GM18858 (cell line): Measurements from ENCODE around the gene CEP192.

Source experiments
- ATAC-seq: cut with Tn5 transposase; IDR thresholded peaks from one replicate; pipeline ENCODE4 v1.9.1; 2021; ENCODE audit not compliant: unreplicated experiment

The CEP192 gene

DNA sequence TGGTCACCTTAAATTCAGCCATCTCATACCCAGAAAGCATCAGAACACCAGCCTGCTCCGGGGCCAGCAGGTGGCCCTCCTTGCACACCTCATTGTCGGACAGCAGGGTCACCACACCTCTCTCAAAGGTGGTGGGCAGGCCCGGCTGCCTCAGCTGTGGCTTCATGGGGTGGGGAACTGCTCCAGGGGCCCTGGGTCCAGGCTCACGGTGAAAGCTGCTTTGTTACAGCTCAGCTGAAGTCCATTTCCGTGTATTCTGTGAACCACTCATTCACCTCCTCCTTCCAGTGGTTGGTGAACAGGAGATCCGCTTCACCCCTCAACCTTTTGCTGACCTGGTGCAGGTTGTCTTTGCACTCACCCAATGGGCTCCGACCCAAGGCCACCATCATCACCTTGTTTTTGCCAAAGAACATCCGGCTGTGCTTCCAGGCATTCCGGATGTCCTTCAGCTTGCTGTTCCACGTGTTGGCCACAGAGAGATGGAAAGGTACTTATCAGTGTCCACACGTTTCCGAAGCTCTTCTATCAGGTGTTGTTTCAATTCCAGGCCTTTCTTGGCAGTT is 148.8 kb downstream of the CEP192 start:
- no peak for ATAC-seq

DNA sequence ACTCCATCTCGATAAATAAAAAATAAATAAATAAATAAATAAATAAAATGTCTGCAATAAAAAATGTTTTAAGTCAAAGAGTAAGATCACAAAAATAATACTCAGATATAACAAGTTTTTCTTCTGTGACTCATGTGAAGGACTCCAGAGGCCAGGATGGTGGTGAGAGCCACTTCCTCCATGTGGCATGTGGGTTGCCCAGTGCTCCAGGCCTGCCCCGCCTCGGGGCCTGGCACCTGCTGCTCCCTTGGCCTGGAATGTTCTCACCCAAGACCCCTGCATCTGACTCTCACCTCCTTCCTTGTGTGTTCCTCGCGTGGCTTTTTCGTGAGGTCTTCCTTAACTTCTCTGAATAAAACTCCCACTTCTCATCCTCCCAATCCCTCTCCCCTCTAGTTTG is 150.0 kb downstream of the CEP192 start:
- ATAC-seq = no peak

DNA sequence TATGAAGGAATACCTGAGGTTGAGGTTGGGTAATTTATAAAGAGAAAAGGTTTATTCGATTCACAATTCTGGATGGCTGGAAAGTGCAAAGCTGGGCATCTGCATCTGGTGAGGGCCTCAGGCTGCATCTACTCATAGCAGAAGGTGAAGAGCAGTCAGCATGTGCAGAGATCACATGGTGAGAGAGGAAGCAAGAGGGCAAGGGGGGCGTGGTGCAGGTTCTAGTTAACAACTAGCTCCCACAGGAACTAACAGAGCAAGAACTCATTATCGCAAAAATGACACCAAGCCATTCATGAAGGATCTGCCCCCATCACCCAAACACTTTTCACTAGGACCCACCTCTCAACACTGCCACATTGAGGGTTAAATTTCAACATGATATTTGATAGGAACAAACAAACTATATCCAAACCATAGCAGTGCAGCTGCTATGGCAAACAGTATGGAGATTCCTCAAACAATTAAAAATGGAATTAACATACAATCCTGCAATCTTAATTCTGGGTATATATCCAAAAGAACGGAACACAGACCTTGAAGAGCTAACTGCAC is 154.6 kb downstream of the CEP192 start:
- ATAC-seq = no peak

DNA sequence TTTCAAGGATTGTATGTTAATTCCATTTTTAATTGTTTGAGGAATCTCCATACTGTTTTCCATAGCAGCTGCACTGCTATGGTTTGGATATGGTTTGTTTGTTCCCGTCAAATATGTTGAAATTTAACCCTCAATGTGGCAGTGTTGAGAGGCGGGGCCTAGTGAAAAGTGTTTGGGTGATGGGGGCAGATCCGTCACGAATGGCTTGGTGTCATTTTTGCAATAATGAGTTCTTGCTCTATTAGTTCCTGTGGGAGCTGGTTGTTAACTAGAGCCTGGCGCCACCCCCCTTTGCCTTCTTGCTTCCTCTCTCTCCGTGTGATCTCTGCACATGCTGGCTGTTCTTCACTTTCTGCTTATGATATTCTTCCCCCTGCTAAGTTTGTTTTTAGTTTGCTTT is 156.0 kb downstream of the CEP192 start:
- ATAC-seq = no peak

DNA sequence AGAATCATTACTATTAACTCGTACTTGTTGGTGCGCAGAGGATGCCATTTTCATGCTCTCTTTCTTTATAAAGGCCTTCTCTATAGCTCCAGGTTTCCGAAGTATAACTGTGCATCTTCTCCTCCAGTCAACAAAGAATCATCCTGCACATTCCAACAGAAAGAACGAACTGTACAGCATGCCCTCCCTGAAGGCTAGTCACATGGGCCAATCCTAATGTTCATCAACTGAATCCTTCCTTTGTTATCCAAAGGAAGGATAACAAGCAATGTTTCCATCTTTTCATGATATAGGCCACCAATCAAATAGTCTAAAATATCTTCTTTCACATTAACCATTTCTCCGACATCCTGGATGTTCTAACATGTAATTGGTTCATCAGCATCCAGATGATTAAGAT is 160.5 kb downstream of the CEP192 start:
- ATAC-seq = no peak

DNA sequence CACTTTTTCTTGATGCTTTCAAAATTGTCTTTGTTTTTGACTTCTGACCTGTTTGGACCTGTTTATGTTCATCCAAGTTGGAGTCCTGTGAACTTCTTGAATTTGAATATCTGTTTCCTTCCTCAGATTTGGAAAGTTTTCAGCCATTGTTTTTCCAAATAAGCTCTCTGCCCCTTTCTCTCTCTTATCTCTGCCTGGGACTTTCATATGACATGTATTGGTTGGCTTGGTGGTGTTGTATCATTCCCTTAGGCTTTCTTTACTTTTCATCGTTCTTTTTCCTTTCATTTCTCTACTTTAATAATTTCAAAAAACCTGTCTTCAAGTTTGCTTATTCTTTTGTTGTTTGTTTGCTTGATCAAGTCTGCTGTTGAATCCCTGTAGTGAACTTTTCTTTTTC is 167.3 kb downstream of the CEP192 start:
- no peak for ATAC-seq

DNA sequence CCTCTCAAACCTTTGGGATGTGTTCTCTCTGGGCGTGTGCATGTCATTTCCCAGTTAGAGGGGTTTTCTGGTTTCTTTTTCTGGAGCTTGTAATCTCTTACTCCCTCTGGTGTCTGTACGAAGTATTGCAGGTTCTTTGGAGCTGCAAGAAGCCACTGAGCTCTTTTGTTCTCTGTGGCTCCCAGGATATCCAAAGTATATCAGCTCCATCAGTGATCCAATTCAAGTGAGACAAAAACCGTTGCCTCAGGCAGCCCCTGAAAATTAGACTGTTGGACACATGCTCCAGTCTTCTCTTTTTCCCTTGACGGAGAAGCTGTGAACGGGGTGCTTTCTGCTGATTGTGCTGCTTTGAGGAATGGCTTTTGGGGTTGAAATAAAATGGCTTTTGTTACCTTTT is 168.4 kb downstream of the CEP192 start:
- no peak for ATAC-seq

DNA sequence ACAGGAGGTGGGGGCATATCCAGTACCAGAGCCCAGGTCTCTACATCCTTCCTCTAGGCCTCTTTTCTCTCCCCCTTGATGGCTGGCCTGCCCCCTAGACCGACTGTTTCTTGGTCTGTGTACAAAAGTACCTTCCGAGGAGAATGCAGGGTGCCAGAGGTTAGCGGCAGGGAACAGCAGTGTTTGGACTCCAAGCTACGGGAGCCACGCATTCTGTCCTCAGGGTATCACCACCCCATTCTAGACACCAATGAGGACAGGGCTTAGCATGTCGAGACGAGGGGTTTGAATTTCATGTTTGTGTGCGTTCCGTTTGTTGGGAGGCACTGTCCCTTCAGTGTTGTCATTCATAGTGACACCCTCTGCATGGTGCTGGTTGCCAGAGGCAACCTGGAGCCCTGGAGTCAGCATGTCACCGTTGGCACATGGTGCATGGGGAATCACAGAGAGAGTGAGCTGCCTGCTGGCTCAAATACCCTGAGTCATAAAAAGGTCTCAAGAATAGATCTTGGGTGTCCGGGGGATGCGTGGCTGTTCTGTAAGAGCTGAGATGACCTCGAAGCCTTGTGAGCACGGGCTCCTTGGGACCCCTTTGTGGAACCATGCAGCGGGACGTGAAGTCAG is 170.2 kb downstream of the CEP192 start:
- no peak for ATAC-seq

DNA sequence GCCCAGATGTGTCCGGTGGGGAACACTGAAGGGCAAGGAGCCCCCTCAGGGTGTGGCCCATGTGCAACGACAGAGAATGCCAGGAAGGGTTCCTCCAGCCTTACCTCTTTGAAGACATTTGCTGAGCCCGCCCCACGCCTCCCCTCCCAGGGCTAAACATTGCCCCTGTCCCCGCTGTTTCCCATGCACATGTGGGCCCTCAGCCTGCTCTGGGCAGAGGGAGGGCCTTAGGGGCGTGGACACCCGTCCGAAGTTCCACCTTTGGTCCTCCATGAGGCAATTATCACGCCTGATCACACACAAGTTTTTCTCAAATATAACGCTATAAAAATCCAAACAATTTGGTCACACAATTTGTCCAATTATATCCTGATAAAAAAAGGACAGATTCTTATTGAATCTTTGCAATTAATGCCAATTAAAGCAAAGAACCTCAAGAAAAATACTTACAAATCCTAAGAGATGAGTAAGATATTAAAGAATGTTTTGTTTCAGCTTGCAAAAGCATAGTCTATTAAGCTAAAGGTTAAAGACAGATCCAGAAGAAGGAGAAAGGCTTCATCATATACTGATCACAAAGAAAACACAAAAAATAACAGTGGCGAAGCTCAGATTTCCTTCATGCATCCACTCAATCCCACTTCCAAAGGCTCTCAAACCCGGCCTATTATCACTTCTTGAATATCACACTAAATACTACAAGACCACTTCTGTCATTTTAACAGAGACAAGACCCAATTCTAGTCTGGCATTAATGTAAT is 172.2 kb downstream of the CEP192 start:
- ATAC-seq = no peak

DNA sequence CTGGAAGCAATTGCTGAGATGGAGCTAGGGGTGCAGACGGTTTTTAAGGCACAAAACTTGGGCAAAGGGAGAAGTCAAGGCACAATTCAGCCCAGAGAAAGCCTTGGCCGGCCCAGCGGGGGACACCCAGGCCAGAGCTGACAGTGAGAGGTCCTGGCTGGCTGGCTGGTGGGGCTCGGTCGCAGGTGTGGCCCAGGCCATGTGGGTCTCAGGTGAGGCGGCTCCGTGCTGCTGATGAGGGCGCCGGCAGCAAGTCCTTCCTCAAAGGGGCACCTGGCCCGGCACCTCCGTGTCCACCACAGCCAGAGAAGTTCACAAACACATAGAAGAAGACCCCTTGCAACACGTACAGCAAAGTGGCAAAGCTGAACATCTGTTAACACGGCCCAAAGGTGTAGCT is 173.2 kb downstream of the CEP192 start:
- no peak for ATAC-seq

DNA sequence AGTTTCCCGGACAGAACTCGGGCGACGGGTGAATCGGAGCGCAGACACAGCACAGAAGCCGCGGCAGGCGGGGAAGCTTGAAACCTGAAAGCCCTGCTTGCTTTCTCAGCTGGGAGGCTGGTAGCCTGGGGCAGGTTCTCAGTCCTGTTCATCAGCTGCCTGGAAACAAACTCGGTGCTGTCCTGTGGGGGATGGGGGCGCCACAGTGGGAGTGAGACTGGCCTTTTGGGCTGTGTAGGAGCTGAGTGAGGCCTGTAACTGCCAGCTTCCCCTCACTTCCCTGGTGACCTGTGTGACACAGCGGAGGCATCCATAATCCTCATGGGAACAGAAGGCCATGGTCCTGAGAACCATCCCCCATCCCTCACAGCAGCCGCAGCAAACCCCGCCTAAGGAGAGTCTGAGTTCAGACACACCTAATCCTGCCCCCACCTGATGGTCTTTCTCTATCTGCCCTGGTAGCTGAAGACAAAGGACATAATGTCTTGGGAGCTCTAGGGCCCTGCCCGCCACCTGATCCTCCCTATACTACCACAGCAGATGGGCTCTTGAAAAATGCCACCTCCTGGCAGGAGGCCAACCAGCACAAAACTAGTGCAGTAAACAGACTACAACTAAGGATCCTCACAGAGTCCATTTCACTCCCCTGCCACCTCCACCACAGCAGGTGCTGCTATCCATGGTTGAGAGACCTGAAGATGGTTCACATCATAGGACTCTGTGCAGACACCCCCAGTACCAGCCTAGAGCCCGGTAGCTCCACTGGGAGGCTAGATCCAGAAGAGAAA is 174.7 kb downstream of the CEP192 start:
- no peak for ATAC-seq

DNA sequence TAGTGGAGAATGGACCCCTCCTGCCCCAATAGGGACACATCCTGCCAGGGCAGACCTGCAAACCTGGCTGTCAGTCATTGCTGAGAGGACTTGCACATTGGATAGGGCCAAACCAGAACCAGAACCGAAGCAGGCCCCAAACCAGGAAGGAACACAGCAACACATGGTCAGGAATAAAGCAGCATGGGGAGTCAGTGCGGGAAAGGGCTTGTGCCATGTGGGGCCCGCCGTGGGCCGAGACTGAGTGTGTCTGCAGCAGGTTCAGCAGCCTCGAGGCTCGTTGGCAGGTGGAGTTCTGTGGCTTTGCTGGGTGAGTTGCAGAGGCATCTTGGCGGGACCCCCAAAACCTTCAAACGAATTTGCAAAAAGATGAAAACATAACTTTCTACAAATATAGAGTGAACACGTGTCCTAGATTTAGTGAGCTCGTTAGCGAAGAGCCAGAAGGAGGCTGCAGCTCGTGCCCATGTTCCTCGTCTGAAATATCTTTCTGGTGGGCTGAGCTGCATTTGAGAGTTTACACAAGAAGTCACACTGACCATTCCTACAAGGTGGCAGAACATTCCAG is 182.5 kb downstream of the CEP192 start:
- no peak for ATAC-seq
